GM20431 (cell line): ENCODE results near the gene HYAL1.
"Not testable (repeated sequence)": the region's sequence is repeated elsewhere in the genome, so short reads cannot be mapped to it uniquely, and the experiment has no call there.

Experiments
- in situ Hi-C: fragments of 300-500 bp; cut with MseI, MboI; formaldehyde crosslinking; loops from one replicate; pipeline ENCODE4 v1.15.0; 2020; ENCODE audit warnings: low sequenced_read_pairs; ENCODE audit not compliant: unreplicated experiment

HYAL1 gene

GRCh38 chr3:50275996-50276761, 27.2 kb downstream of the HYAL1 start:
- in situ Hi-C loops: no loop called here

- in situ Hi-C loops: no loop called here
Measured at GRCh38 chr3:50275141-50275995, 28.0 kb downstream of the HYAL1 start.

- in situ Hi-C loops: no loop called here
Measured at GRCh38 chr3:50274371-50275104, 28.8 kb downstream of the HYAL1 start.

- in situ Hi-C loops: no loop called here
Measured at GRCh38 chr3:50273689-50274065, 29.7 kb downstream of the HYAL1 start.

GRCh38 chr3:50272911-50273688, 30.3 kb downstream of the HYAL1 start:
- in situ Hi-C loops: no loop called here

- in situ Hi-C loops: not testable (repeated sequence)
Measured at GRCh38 chr3:50272538-50272910, 30.9 kb downstream of the HYAL1 start.

- in situ Hi-C loops: no loop called here
Measured at GRCh38 chr3:50271314-50271936, 31.9 kb downstream of the HYAL1 start.

GRCh38 chr3:50270422-50271224, 32.8 kb downstream of the HYAL1 start:
- in situ Hi-C loops: no loop called here

- in situ Hi-C loops: no loop called here
Measured at GRCh38 chr3:50269977-50270413, 33.4 kb downstream of the HYAL1 start.

GRCh38 chr3:50269460-50269859, 33.9 kb downstream of the HYAL1 start:
- in situ Hi-C loops: no loop called here

GRCh38 chr3:50268703-50269451, 34.5 kb downstream of the HYAL1 start, which contains the start of gene SEMA3B:
Gene SEMA3B (plus strand): TSS chr3:50269147. CDS start chr3:50269241, 94 bp downstream.
- in situ Hi-C loops: no loop called here

- in situ Hi-C loops: no loop called here
Measured at GRCh38 chr3:50268276-50268675, 35.1 kb downstream of the HYAL1 start.

- in situ Hi-C loops: no loop called here
Measured at GRCh38 chr3:50267280-50267913, 36.0 kb downstream of the HYAL1 start.

- in situ Hi-C loops: no loop called here
Measured at GRCh38 chr3:50266836-50267235, 36.5 kb downstream of the HYAL1 start.

- in situ Hi-C loops: no loop called here
Measured at GRCh38 chr3:50266017-50266416, 37.4 kb downstream of the HYAL1 start.

- in situ Hi-C loops: no loop called here
Measured at GRCh38 chr3:50265571-50265970, 37.8 kb downstream of the HYAL1 start.

- in situ Hi-C loops: no loop called here
Measured at GRCh38 chr3:50264964-50265485, 38.3 kb downstream of the HYAL1 start.
